8988T (cell line): Measurements from ENCODE around the gene PNLIPRP2.

ENCODE experiments used
- DNase-seq: peaks from one replicate; pipeline ENCODE4 v3.0.0; 2011

PNLIPRP2 gene

DNA sequence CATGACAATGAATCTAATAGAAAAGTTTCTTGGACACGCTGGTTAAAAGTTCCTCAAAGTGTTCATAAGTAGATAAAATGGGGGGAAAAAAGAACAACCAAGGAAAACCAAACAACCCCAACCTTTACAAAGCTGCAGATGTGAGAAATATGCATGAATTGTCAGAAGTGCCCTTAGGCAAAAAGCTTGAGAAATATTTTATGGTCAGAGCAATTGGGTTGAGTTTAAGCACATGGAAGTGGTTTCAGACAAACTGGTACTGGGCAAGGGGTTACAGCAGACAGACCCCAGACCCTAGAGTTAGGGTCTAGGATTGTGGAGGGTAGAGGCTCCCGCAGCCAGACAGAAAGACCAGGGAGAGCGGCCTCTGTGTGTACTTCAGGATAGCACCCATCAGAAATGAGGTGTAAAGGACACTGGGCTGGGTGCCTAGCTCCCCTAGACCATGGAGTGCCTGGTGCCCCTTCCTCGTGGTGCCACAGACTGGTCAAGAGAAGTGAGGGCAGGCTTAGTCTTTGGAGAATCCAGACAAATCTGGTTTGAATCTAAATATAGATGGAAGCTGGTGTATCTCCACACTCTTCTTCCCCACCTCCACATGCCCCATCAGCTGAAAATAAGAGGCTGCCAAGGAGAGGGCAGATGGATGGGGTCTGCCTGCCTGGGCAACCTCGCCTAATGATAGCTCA, 37.3 kb downstream of the PNLIPRP2 start:
- DNase-seq = no peak

DNA sequence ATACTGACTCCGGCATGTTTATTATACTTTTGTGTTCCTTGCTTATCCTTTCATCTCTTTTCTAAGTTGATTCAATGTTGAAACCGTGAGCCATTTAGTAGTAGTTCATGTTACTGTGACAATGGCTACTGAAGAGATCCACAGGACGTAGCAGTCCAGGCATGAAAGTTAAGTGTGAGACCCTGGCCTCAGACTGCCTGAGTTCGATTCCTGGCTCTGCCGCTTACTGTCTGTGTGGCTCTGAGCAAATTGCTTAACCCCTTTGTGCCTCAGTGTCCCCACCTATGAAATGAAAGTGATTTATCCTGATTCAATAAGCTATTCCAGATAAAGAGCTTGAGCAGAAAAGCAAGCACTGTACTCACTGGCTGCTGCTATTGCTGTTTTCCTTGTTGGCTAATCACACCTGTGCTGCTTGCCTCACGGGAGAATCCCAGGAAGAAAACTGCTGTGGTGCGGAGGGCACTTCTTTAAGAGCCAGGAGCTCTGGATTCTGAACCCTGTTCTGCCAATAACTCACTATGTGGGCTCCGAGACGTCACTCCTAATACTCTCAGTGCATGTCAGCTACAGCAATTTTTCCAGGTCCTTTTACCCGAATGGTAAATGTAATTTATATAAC, 38.4 kb downstream of the PNLIPRP2 start:
- DNase-seq = no peak

DNA sequence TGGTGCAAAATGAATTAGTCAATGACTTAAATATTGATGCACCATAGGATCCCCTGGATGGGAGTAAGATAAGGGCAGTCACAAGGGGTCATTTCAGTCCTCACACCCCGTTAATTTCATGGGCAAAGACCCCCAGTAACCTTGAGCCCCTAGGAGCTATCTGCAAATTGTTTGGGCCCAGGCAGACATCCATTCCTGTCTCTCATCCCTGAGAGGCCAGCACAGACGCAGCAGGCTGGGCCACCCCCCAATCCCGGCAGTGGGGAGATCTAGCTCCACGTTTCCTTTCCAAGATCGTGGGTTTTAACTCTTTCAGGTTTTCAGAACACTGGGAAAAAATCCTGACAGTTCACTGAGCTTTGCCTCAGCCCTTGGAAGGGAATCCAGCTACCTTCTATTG, 40.1 kb downstream of the PNLIPRP2 start:
- DNase-seq = no peak

DNA sequence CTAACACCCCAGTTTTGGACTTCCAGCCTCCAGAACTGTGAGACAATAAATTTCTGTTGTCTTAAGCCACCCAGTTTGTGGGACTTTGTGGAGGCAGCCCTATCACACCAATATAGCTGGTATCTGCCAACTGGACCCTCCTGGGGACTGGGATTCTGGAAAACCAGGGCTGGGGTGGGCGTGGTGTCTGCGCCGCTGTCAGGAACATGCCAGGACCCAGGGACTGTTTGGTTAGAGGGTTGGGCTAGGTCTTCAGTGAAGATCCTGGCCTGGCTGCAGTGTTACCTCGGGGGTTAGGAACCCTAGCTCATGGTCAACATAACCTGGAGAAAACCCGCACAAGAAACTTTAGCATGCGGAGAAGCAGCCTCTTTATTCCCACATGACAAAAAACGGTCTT, 42.6 kb downstream of the PNLIPRP2 start:
- no peak for DNase-seq

DNA sequence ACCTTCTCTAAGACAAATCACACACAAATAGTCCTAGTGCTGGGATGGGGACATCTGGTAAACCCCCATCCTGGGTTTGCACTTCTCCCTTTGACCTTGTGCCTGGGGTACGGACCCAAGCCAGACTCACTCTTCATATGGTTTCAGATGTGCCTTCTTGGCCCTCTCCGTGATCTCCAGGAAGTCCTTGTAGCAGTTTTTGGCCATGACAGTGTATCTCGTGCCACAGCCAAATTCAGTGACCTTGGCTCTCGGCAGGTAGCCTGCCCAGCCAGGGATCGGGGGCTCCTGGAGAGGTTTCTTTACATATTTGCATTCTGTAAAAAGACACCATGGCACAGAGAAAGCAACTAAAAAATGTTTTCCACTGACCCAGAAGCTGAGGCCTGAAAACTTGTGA, 43.9 kb downstream of the PNLIPRP2 start:
- DNase-seq = no peak

DNA sequence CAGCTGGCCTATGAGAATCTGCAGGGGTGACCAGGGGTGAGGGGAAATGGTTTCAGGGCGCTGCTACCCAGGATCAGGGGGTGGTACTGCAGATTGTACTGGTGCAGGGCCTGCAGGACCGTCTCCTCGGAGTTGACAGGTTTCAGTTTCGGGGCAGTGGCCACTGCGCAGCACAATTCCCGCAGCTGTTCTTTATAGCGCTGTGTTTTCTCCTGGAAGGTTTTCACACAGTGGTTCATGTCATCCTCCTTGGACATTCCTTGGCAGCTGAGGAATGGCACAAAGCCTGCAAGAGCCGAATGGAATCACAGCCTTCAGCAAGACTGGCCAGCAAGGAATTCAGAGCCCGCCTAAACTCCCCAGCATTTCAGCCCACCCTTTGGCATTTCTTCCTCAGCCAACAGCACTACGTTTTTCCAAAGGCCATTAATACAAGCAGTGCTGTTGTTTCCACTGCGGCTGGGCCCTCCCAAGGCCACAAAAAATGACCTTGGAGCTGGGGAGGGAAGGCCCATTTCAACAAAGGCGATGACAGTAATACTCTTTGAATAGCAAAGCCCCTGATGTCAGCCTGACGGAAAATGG, 44.9 kb downstream of the PNLIPRP2 start:
- DNase-seq = no peak

DNA sequence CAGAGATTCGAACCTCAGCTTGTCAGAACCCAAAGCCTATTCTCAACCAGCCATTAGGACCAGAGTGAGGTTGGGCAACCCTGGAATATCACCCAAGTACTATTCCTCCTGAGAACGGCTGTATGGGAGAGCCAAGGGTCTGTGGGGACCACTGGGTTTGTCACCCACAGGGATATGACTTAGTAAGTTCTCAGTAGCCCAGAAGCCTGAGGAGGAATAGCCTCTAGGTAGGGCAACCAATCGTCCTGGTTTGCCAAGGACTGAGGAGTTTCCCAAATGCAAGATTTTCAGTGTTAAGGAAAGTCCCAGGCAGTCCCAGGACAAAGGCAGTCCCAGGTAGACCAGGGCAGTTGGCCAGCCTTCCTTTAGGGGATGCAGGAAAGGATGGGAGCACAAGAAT, 46.7 kb downstream of the PNLIPRP2 start:
- DNase-seq = no peak

DNA sequence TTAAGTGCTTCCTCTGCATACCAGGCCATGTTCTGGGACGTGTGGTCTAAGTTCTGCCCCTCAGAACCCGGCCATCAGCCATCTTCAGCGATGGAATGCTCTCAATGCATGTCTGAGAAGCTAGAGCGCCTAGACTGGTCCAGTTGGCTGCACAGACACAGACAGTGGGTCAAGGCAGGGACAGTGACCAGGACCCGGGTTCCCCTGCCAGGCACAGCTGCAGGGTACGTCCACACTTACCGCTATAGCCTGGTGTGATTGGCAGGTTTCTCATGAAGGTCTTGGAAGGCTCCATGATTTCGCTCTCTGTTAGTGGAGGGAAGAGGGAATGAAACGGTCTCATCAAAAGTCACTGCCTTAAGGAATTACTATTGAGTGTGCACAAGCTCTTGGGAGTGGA, 47.3 kb downstream of the PNLIPRP2 start:
- DNase-seq = no peak

DNA sequence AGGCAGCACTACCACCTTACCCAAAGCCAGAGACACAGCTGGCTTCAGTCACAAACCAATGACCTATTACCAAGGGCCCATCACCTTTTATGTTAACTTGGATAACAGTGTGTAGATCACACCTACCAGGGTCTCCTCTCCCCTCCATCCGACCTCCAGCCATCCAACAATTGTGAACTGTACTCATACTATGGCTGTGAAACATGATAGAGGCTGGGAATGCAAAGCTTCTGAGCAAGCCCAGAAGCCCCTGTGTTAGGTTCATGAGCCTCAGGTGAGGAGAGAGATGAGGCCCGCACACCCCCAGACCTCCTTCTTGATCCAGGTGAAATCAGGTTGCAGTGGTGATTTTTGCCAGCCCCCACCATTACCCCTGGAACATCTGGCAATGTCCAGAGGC, 47.7 kb downstream of the PNLIPRP2 start:
- no peak for DNase-seq

DNA sequence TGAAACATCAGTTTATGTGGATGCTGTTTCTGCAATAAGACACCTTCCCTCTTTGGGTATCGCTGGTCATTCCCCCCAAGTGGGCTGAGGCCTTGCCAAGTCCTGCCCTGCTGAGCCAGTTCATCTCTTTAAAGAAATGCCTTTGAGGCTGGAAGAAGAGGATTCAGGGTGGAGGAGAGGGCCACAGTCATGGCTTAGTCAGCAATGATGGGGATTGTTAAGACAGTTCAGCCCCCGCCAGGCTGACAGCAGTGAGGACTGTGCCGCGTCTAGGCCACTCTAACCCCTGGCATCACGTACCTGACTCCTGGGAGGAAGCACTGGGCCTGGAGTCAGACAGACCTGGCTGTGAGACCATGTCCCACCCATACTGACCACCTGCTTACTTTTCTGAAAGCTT, 48.3 kb downstream of the PNLIPRP2 start:
- DNase-seq = no peak

DNA sequence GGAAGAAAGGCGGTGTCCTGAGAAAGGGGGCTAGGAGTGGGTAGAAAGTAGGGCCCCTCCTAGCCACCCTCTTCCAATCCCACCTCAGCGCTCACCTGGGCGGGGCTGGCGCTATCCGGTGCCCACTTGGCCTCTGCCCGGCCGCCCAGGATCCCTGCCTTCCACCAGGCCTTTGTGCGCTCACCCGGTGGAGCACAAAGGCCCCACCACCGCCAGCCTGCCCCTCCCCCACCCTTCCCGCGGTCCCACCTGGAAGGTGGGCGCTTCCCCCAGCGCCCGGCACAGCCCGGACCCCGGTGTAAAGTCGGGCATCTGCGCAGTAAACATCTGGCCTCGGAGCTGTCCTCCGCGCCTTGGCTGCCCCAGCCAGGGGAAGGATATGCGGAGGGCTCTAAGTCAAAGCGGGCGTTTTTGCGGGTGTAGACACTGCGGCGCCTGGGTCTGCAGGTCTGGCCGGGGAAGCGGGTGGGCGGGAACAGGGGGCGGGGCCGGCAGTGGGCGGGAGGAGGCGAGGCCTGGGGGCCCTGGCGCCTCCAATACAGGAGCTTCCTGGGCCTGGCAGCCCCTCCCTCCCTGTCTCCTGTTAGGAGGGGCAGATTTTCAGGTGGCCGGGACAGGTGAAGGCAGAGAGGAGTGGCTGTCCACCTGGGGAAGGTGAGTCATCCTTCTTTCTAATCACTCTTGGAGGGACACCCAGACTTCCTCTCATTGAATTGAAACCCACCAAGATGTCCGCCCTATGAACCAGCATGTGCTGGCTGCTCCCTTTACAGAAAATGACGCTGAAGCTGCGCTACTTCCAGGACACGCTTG, 49.3 kb downstream of the PNLIPRP2 start:
- no peak for DNase-seq

DNA sequence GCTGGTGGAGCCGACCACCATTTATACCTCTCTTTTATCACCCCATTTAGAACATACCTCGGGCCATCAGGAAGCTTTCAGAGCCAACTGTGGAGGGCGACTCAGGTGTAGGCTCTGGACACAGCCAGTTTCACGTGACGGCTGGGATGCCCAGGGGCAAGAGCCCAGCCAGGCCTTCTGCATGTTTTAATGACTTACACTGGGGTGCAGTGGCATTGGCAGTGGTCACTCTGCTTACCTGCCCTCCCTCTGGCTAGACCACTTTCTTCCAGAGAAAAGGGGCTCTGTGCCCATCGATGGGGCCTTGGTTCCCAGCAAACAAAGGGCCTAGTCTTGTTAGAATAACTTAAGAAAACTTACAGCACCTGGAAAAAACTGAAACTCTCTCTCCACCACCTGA, 50.0 kb downstream of the PNLIPRP2 start:
- no peak for DNase-seq

DNA sequence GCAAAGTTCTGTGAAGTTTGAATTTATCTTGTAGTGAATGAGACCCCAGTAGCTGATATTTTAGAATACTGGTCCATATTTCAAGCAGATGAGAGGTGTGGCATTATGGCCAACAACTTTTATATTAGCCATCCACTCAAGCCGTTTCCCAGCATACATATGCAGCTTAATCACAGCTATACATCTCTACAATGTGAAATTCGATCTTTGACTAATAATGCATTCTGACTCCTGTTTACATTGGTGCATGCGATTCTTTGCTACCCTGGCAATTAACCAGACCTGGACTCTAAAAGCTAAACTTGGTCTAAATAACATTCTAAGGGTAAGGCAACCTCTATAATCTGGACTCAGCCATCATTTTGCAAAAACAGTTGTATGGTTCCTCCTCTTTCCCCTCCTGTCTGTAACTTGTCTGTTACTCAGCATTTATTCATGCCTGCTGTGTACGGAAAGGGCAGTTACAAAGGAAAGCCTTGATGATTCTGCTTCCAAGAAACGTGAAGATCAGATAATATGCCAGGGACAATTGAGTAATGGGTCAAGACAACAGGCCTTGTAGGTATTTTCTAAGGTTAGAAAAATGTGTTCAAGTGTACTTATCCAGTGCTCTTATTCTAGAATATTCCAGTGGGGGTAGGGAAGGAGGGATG, 50.6 kb downstream of the PNLIPRP2 start:
- DNase-seq = no peak

DNA sequence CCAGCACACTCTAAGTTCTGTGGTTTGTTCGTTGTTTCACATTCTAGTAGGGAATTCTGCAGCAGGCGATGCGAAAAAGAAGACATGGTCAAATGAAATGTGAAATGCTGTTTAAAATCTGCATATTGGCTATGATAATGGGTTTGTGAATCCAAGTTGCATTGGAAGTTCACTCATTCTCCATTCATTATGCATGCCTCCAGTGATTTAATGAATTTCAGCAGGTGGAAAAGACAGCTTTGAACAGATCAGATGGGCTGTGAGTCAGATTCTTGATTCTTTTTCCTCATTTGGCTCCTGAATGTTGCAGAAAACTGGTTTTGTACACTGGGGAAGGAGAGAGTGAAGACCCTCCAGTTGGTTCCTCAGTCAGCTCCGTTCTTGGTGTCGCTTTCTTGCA, 52.1 kb downstream of the PNLIPRP2 start:
- no peak for DNase-seq

DNA sequence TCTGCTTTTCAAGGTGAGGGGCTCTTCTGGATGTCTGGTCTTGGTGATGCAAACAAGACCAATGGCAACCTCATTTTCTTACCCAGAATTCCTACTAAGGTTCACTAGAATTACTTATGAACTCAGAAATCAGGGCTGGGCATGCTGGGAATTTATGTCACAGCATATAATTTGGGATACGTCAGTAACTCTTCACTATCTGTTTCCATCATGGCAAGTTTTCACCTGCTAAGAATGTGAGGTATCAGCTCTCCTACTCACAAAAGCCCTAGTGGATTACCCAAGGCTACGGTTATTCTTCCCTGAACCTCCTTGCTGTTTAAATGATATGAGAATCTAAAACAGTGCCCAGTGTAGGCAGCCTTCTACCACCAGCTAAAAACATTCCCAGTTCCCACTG, 53.1 kb downstream of the PNLIPRP2 start:
- no peak for DNase-seq

DNA sequence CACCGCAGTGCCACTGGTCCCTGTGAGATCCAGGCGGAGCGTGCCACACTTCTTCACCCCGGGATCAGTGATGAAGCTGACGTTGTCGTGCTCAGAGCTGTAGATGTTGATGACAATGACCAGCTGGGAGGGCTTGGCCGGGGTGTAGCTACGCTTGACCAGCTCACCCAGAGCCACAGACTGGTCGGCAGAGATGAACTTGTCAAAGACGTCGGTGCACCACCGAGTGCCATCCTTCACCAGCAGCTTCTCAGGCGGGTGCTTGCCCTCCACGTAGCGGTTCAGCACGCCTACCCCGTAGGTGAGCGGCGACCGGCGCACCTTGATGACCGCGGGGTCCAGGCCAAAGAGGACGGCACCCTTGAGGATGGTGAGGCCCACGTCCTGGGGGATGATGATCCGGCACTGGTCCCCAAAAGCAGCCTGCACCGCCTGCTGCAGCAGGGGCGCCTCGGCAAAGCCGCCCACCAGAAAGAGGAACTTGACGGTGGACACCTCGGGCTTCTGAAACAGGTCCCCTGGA, 54.2 kb downstream of the PNLIPRP2 start:
- no peak for DNase-seq

DNA sequence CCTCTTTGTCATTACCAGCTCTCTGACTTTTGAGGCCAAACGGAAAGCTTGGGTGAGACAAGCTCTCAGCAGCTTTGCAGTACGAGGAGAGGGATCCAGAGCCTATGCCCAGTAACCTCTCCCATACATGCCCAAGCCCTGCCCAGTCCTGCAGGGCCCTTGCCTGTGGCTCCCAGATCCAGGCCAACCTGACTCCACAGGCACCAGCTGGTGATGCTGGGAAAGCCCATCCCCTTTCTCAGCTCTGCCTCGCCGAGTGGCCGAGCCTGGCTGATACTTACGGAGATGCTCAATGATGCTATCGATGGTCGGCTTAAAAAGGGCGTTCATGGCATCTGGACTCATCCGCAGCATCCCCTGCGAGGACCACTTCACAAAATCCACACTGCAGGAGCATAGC, 55.4 kb downstream of the PNLIPRP2 start:
- DNase-seq = no peak

DNA sequence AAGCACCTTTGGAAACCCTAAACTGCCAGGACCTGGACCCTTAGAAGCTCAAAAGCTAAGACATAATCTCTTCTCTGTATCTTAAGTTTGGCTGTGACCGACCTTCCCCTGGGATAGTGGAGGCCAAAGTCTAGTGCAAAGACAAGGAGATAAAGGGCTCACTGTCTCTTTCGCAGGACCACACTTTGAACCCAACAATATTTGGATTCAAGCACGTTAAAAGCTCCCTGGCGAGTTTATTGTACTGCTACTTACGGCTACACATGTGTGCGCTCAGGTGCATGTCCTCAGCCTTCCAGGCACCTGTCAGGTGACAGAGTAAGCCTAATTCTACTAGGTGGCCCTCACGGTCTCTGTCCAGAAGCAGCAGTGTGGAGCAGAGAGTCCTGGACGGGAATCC, 55.9 kb downstream of the PNLIPRP2 start:
- no peak for DNase-seq

DNA sequence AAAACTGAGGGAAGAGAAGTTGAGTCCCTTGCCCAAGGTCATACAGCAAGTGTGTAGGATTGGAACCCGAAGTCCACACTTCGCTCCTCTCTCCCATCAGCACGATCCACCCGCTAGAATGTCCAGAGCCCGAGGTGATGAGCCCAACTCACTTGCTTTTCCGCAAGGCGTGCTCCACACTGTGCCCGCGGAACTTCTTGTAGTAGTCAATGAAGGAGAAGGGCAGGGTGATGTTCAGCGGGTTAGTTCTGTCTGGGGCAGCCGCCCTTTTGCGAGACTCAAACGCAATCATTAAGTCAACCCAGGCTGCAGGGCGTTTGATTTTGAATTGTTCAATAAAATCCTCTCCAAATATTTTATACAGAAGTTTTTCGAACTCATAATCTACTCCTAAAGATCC, 58.6 kb downstream of the PNLIPRP2 start:
- DNase-seq = no peak

DNA sequence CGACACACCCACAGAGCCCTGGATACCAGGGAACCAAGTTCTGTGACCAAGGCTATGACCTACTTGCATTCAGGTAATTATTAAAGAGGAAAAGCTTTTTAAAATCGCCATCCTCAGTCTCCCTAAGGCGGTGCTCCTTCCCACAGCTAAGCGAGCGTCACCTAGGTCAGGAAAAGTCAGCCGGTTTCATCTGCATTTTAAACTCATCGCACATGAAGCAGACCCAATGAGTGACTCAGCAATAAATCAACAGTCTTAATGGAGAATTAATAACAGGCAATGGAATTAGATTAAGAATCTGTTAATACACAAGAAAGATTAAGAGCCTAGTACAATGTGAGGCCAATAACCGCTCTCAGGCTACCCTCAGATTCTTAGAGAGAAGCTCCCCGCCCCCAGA, 62.4 kb downstream of the PNLIPRP2 start:
- DNase-seq = no peak

DNA sequence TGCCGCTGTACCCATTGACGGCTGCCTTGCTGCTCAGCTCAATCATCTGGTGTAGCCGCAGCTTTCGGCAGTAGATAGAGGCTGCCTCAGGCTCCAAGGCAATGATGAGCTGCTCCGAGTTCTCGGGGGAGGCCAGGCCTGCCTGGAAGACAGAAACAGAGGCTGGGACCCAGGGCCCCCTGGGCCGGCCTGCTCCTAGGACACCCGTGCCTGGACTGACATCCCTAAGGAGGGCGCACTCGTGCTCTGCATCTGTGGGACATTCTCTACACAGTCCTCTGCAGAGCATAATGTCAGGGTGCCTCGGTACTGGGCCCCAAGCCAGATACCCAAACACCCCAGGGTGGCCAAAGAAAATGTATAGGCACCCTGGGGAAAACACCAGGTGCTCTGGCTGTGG, 63.1 kb downstream of the PNLIPRP2 start:
- DNase-seq = no peak

DNA sequence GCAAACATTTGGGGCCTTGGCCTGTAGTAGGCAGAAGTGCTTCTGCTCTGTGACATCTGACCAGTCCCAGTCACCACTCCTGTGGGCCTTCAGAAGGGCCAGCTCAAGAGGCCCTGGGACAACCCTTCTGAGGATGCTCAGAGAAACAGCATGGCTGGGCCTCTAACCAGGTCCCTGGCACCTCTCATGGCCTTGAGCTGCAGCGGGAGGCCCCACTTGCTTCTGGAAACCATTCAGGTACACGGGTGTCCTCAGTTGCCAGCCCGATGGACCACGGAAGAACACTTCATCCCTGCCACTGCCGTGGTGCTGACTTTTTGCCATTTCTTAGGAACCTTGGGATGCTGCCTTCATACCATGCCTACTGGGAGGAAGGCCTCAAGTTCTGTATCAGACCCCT, 64.0 kb downstream of the PNLIPRP2 start:
- DNase-seq = no peak

DNA sequence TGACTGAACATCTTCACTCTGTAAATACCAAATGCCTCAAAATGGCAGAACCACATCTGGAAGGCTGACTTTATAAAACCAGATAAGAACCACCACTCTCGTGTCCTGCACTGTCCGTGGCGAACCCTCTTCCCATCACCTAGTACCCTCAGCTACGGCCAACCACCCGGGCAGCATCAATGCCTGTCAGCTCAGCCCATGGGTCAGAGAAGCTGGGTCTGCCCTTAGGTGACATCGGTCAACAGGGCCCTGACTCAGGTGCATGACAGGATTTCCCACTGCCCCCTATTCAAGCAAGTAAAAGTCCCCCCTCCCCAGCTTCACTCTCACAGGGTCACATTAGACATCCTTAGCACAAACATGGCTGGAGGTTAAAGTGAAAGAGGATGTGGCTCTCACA, 65.1 kb downstream of the PNLIPRP2 start:
- no peak for DNase-seq
